H1 (cell line): ENCODE results near the gene NELL1. TPM values are rescaled to one million over a fixed set of nuclear protein-coding genes. Genes with fewer than 3 reads are reported as not detected.

Source experiments
- CTCF ChIA-PET: fragments of 300-600 bp; sonication (Branson Sonifier 250); formaldehyde crosslinking; loops from one replicate; lab custom pipeline; 2021; ENCODE audit not compliant: partially characterized antibody; lab: Charles Lee
- POLR2A ChIA-PET: fragments of 300-600 bp; sonication (Branson Sonifier 250); formaldehyde crosslinking; loops from one replicate; lab custom pipeline; 2021; ENCODE audit warnings: inconsistent platforms; ENCODE audit not compliant: partially characterized antibody; lab: Charles Lee
- DNase-seq, 2 experiments: peaks; one replicate each; pipeline versions ENCODE4 v3.0.0 to v3.0.0-alpha.2; 2010 to 2022; ENCODE audit warnings: low spot score in 2 of 2, low read depth in 1 of 2, mixed read lengths in 1 of 2
- FAIRE-seq: peaks from 2 replicates; lab custom pipeline; 2011; peaks lifted over from hg19 to GRCh38; lab: Jason Lieb, UNC
- H2AFZ ChIP-seq: 2 replicates; pipeline ENCODE4 v1.8.1; 2012; ENCODE audit warnings: low read length, inconsistent platforms
- H2AK5ac ChIP-seq: 2 replicates; pipeline ENCODE4 v1.6.1; 2013; ENCODE audit warnings: low read depth, low read length
- H2BK120ac ChIP-seq: replicated peaks from 2 replicates; pipeline ENCODE3; 2013; ENCODE audit warnings: low read depth, low read length, inconsistent platforms
- H2BK12ac ChIP-seq: 2 replicates; pipeline ENCODE4 v1.6.1; 2013; ENCODE audit warnings: low read depth, low read length
- H2BK15ac ChIP-seq: 2 replicates; pipeline ENCODE4 v1.6.1; 2013; ENCODE audit warnings: low read length
- H2BK20ac ChIP-seq: 2 replicates; pipeline ENCODE4 v1.6.1; 2013; ENCODE audit warnings: low read length
- H2BK5ac ChIP-seq: 2 replicates; pipeline ENCODE4 v1.6.1; 2013; ENCODE audit warnings: low read depth, low read length
- H3K14ac ChIP-seq: 2 replicates; pipeline ENCODE4 v1.6.1; 2013; ENCODE audit warnings: inconsistent platforms; ENCODE audit not compliant: insufficient read length
- H3K18ac ChIP-seq: 2 replicates; pipeline ENCODE4 v1.6.1; 2013; ENCODE audit warnings: low read length; ENCODE audit errors: extremely low read depth
- H3K23ac ChIP-seq: 2 replicates; pipeline ENCODE4 v1.6.1; 2013; ENCODE audit warnings: inconsistent platforms; ENCODE audit not compliant: insufficient read length
- H3K23me2 ChIP-seq: 2 replicates; pipeline ENCODE4 v1.6.1; 2013; ENCODE audit warnings: low read depth, low read length
- H3K27ac ChIP-seq: 2 replicates; pipeline ENCODE4 v1.6.1; 2011; ENCODE audit warnings: low read depth, low read length, inconsistent platforms
- H3K27me3 ChIP-seq, 4 experiments: replicated peaks in 1 of 4; 1 replicate in 1 of 4; 2 replicates in 3 of 4; pipeline versions ENCODE4 v1.6.1 to v1.8.1; 2011 to 2013; ENCODE audit warnings: low read length in 3 of 4, mild to moderate bottlenecking in 3 of 4, inconsistent platforms in 2 of 4, mixed read lengths in 2 of 4, moderate library complexity in 1 of 4; ENCODE audit not compliant: control insufficient read depth in 3 of 4, insufficient read depth in 3 of 4; ENCODE audit errors: extremely low read depth in 1 of 4
- H3K36me3 ChIP-seq, 4 experiments: 2 replicates each; pipeline versions ENCODE4 v1.6.1 to v1.8.1; 2011 to 2013; ENCODE audit warnings: mild to moderate bottlenecking in 4 of 4, low read length in 3 of 4, moderate library complexity in 2 of 4, control low read depth in 1 of 4, inconsistent platforms in 1 of 4; ENCODE audit not compliant: insufficient read depth in 4 of 4, control insufficient read depth in 2 of 4
- H3K4ac ChIP-seq: replicated peaks from 2 replicates; pipeline ENCODE3; 2013; ENCODE audit warnings: low read length, low read depth, mixed read lengths, inconsistent platforms; ENCODE audit not compliant: insufficient read length
- H3K4me1 ChIP-seq, 4 experiments: replicated peaks in 1 of 4; 1 replicate in 1 of 4; 2 replicates in 3 of 4; pipeline versions ENCODE4 v1.6.1 to v1.8.1; 2011 to 2013; ENCODE audit warnings: low read length in 3 of 4, inconsistent platforms in 2 of 4, mixed read lengths in 1 of 4; ENCODE audit not compliant: insufficient read depth in 4 of 4, control insufficient read depth in 3 of 4
- H3K4me2 ChIP-seq, 2 experiments: 2 replicates each; pipeline versions ENCODE4 v1.6.1 to v1.8.1; 2011 to 2013; ENCODE audit warnings: low read depth in 2 of 2, low read length in 2 of 2, control low read depth in 1 of 2, inconsistent platforms in 1 of 2, mild to moderate bottlenecking in 1 of 2; ENCODE audit not compliant: insufficient read depth in 1 of 2
- H3K4me3 ChIP-seq, 4 experiments: fragments of 200-600, 300-600 bp in 1 of 4; sonication (generic), shearing (Covaris generic), sonication (Bioruptor Twin) in 1 of 4; 2 replicates each; pipeline versions ENCODE4 v1.5.1 to v1.8.1; 2011 to 2016; ENCODE audit warnings: low read length in 4 of 4, low read depth in 3 of 4, control low read depth in 2 of 4, inconsistent platforms in 2 of 4, mild to moderate bottlenecking in 2 of 4, mixed read lengths in 1 of 4, moderate library complexity in 1 of 4; ENCODE audit not compliant: insufficient read depth in 2 of 4; ENCODE audit errors: extremely low read depth in 1 of 4
- H3K56ac ChIP-seq: replicated peaks from 2 replicates; pipeline ENCODE3; 2013; ENCODE audit warnings: low read depth, mild to moderate bottlenecking, mixed read lengths, low read length, inconsistent platforms; ENCODE audit not compliant: insufficient read length
- H3K79me1 ChIP-seq: 2 replicates; pipeline ENCODE4 v1.6.1; 2013; ENCODE audit warnings: low read depth, low read length, control low read depth
- H3K79me2 ChIP-seq, 2 experiments: 2 replicates each; pipeline versions ENCODE4 v1.6.1 to v1.8.1; 2012 to 2013; ENCODE audit warnings: low read length in 2 of 2, mild to moderate bottlenecking in 2 of 2, inconsistent platforms in 1 of 2; ENCODE audit not compliant: insufficient read depth in 2 of 2, control insufficient read depth in 1 of 2
- H3K9ac ChIP-seq, 4 experiments: replicated peaks in 1 of 4; 1 replicate in 1 of 4; 2 replicates in 3 of 4; pipeline versions ENCODE4 v1.6.1 to v1.8.1; 2011 to 2013; ENCODE audit warnings: low read depth in 3 of 4, low read length in 3 of 4, control low read depth in 2 of 4, mild to moderate bottlenecking in 2 of 4, moderate library complexity in 2 of 4, inconsistent platforms in 1 of 4; ENCODE audit errors: extremely low read depth in 1 of 4
- H3K9me3 ChIP-seq, 2 experiments: 2 replicates each; pipeline versions ENCODE4 v1.6.1 to v1.8.1; 2012 to 2013; ENCODE audit warnings: mild to moderate bottlenecking in 2 of 2, moderate library complexity in 2 of 2, control low read depth in 1 of 2, inconsistent platforms in 1 of 2, low read depth in 1 of 2, low read length in 1 of 2, mixed read lengths in 1 of 2; ENCODE audit not compliant: insufficient read depth in 2 of 2
- H4K20me1 ChIP-seq, 2 experiments: replicated peaks in 1 of 2; 2 replicates each; pipeline versions ENCODE3 to v1.8.1; 2011 to 2013; ENCODE audit warnings: inconsistent platforms in 2 of 2, low read length in 2 of 2, mild to moderate bottlenecking in 1 of 2; ENCODE audit not compliant: insufficient read depth in 2 of 2, control insufficient read depth in 1 of 2
- H4K5ac ChIP-seq: 2 replicates; pipeline ENCODE4 v1.6.1; 2013; ENCODE audit warnings: low read length, low read depth, mixed read lengths, inconsistent platforms; ENCODE audit not compliant: insufficient read length
- H4K8ac ChIP-seq: 2 replicates; pipeline ENCODE4 v1.8.0; 2013; ENCODE audit warnings: mild to moderate bottlenecking, moderate library complexity, low read length, inconsistent platforms; ENCODE audit not compliant: insufficient read depth; ENCODE audit errors: extremely low read depth
- H4K91ac ChIP-seq: replicated peaks from 2 replicates; pipeline ENCODE3; 2013; ENCODE audit warnings: low read length, mixed read lengths, inconsistent platforms; ENCODE audit not compliant: insufficient read length
- CBX5 ChIP-seq: fragments of 300-800, 300-1000 bp; sonication (generic); IDR thresholded peaks from 2 replicates; pipeline ENCODE4 v1.7.1; 2016; ENCODE audit warnings: antibody characterized with exemption, low read length, low read depth
- CBX8 ChIP-seq: fragments of 300-800, 300-1000 bp; sonication (generic); IDR thresholded peaks from 2 replicates; pipeline ENCODE4 v1.7.1; 2016; ENCODE audit warnings: low read depth, low read length, borderline replicate concordance
- CHD2 ChIP-seq: IDR thresholded peaks from 2 replicates; pipeline ENCODE4 v1.6.1; 2012; ENCODE audit warnings: low read length, improper control_type of control experiment
- EZH2 ChIP-seq: fragments of 200-600 bp; sonication (generic); IDR thresholded peaks from 2 replicates; pipeline ENCODE4 v1.7.1; 2012; ENCODE audit warnings: low read depth, mild to moderate bottlenecking, moderate library complexity, low read length, inconsistent platforms; ENCODE audit not compliant: severe bottlenecking
- POLR2AphosphoS5 ChIP-seq: IDR thresholded peaks from 2 replicates; pipeline ENCODE4 v1.6.1; 2011; ENCODE audit warnings: low read depth, low read length
- RXRA ChIP-seq: IDR thresholded peaks from 2 replicates; pipeline ENCODE4 v1.6.1; 2011; ENCODE audit warnings: low read depth, mild to moderate bottlenecking, low read length, moderate library complexity; ENCODE audit not compliant: insufficient read depth
- SP4 ChIP-seq: IDR thresholded peaks from 2 replicates; pipeline ENCODE4 v1.6.1; 2012; ENCODE audit warnings: low read length, inconsistent platforms
- SRF ChIP-seq: IDR thresholded peaks from 2 replicates; pipeline ENCODE4 v1.6.1; 2011; ENCODE audit warnings: mild to moderate bottlenecking, low read depth, low read length, moderate library complexity
- TCF12 ChIP-seq: IDR thresholded peaks from 2 replicates; pipeline ENCODE4 v1.6.1; 2011; ENCODE audit warnings: low read depth, mild to moderate bottlenecking, low read length
- WGBS, 2 experiments: shearing (Covaris generic) in 1 of 2; methylation state at CpG; one replicate each; pipeline versions ENCODE4 v1.1.6 to v1.1.7; 2013 to 2015; ENCODE audit warnings: low lambda C conversion rate in 2 of 2, mixed read lengths in 2 of 2, inconsistent platforms in 1 of 2, low coverage in 1 of 2, missing lambda C conversion rate in 1 of 2; ENCODE audit not compliant: insufficient replicate concordance in 2 of 2, insufficient coverage in 1 of 2, insufficient read length in 1 of 2; ENCODE audit errors: extremely low coverage in 1 of 2, missing lambda C conversion rate in 1 of 2; 5-methylcytosine and 5-hydroxymethylcytosine counted together
- polyA plus RNA-seq, 7 experiments: library from polyadenylated mRNA; depleted of rRNA in 3 of 7; stranded (reverse) in 5 of 7; unstranded in 2 of 7; fragments of >200 nt in 5 of 7; fragments of 200-250 nt in 2 of 7; gene quantifications; 1 replicate in 5 of 7; 2 replicates in 1 of 7; 4 replicates in 1 of 7; pipeline versions ENCODE4 v1.2.1 to v1.2.3, GENCODE V29; 2011 to 2013; ENCODE audit warnings: missing spikeins in 2 of 7, mixed read lengths in 2 of 7
- total RNA-seq: library from RNA; stranded (reverse); fragmentation: NEBNext Ultra II Directional; extraction: Animal tissue kit (Norgen Biotek cat#: 25700); gene quantifications from 2 replicates; pipeline ENCODE4 v1.2.1, GENCODE V29; 2021

The NELL1 gene
- total and polyA plus RNA-seq, 2 of the 8 experiments (the other 6 are each of a cell fraction or from before 2014, with no cell fraction given) = 0.21 TPM; not detected in 1

GRCh38 chr11:21545699-21546098 lies 876.3 kb downstream of the NELL1 start:
- H3K23ac ChIP-seq = no peak overlapping the region

More at GRCh38 chr11:21545699-21546098, 876.3 kb downstream of the NELL1 start:
- Histone ChIP-seq H3K4me2 (no peak overlapping the region), H2BK20ac (no peak overlapping the region), H3K56ac (no peak overlapping the region), H3K9me3 (no peaks in the 10 kb centered on the region), H3K14ac (no peak overlapping the region), H4K91ac (no peak overlapping the region), H3K27ac (no peak overlapping the region), H2BK120ac (no peak overlapping the region), H2BK15ac (no peak overlapping the region), H2AFZ (no peak overlapping the region; the same call in 1 of the 2 replicates), H3K4me3 (no peak overlapping the region), H3K79me1 (no peaks in the 10 kb centered on the region), H4K20me1 (no peaks in the 10 kb centered on the region), H3K23me2 (no peaks in the 10 kb centered on the region), H3K79me2 (no peaks in the 10 kb centered on the region), H2BK12ac (no peak overlapping the region), H3K36me3 (no peaks in the 10 kb centered on the region), H4K5ac (no peak overlapping the region), H3K27me3 (no peaks in the 10 kb centered on the region), H2AK5ac (no peak overlapping the region), H3K18ac (no peak overlapping the region), H4K8ac (no peak overlapping the region), H2BK5ac (no peak overlapping the region), H3K4me1 (no peaks in the 10 kb centered on the region), H3K4ac (no peak overlapping the region), H3K9ac (no peak overlapping the region)
- no peak for DNase-seq
- FAIRE-seq = no peak
- WGBS, 2 experiments = 88% methylated on average over 1 of the region's 1 CpG; no CpG with 5 or more reads in 1 of the 2 experiments
- CTCF ChIA-PET = interaction anchor here (0.9 to 1.7 kb wide), 3 partner anchors 12 to 34 kb away, joined by 3 to 5 read pairs (median 3); no protein-coding TSS in a partner anchor
- TF ChIP-seq CBX8 (no peak), CBX5 (no peak), EZH2 (no peak), RXRA (no peak), POLR2AphosphoS5 (no peak), SRF (no peak), CHD2 (no peak), SP4 (no peak), TCF12 (no peak)
- POLR2A ChIA-PET = no interaction called here
